Breast epithelium (tissue), 4 donors: ENCODE measurements around the gene SEMA3C. TPM values are rescaled to one million over a fixed set of nuclear protein-coding genes. Genes with fewer than 3 reads are reported as not detected.

Experiments
- DNase-seq, 2 donors: peaks; one replicate each; pipeline ENCODE4 v3.0.0-alpha.2; 2019; ENCODE audit warnings: low spot score in 2 of 2
- H3K27ac ChIP-seq, 2 donors: fragments of 200-600 bp; sonication (generic) in 1 of 2; one replicate each; pipeline ENCODE4 v1.5.1; 2016 to 2019; ENCODE audit warnings: mild to moderate bottlenecking in 1 of 2
- H3K27me3 ChIP-seq, 2 donors: fragments of 200-600 bp; sonication (generic) in 1 of 2; one replicate each; pipeline versions ENCODE4 v1.5.1 to v1.6.0; 2017 to 2019; ENCODE audit warnings: control low read depth in 1 of 2, mild to moderate bottlenecking in 1 of 2
- H3K36me3 ChIP-seq: fragments of 200-600 bp; one replicate; pipeline ENCODE4 v1.5.1; 2019
- H3K4me1 ChIP-seq, 2 donors: fragments of 200-600 bp; sonication (generic); one replicate each; pipeline ENCODE4 v1.5.1; 2016 to 2019; ENCODE audit warnings: control low read depth in 1 of 2
- H3K4me3 ChIP-seq, 3 donors: fragments of 200-600 bp; sonication (generic); 1 replicate in 2 of 3; 2 replicates in 1 of 3; pipeline ENCODE4 v1.5.1; 2016 to 2019; ENCODE audit warnings: mild to moderate bottlenecking in 3 of 3, moderate library complexity in 2 of 3
- H3K9me3 ChIP-seq, 2 donors: fragments of 200-600 bp; sonication (generic) in 1 of 2; one replicate each; pipeline ENCODE4 v1.5.1; 2016 to 2019; ENCODE audit warnings: control low read depth in 1 of 2
- POLR2A ChIP-seq: fragments of 450-650 bp; IDR thresholded peaks from one replicate; pipeline ENCODE4 v1.6.1; 2016; ENCODE audit warnings: antibody characterized with exemption, mild to moderate bottlenecking, moderate library complexity
- POLR2AphosphoS5 ChIP-seq, 3 donors: sonication (generic); formaldehyde crosslinking; IDR thresholded peaks; one replicate each; pipeline ENCODE4 v1.6.1; 2017; ENCODE audit warnings: antibody characterized with exemption in 3 of 3
- intact Hi-C: fragments of 100-400 bp; cut with DNase I; formaldehyde crosslinking; loops from one replicate; pipeline ENCODE4 v1.15.1; 2023; ENCODE audit warnings: low total_unique reads
- total RNA-seq, 3 donors: library from RNA; depleted of rRNA; stranded (reverse); fragments of >200 nt; gene quantifications; one replicate each; pipeline ENCODE4 v1.1.0, GENCODE V29; 2016
- TF ChIP-seq, protein P1 (sequence below), 3 donors: fragments of 450-650 bp; IDR thresholded peaks; one replicate each; pipeline ENCODE4 v1.5.1; 2016 to 2017; ENCODE audit warnings: antibody characterized with exemption in 3 of 3, mild to moderate bottlenecking in 3 of 3, moderate library complexity in 3 of 3

The SEMA3C gene
- total RNA-seq, 3 donors from 2014 or later: 67.5 to 157 (median 108) TPM

DNA sequence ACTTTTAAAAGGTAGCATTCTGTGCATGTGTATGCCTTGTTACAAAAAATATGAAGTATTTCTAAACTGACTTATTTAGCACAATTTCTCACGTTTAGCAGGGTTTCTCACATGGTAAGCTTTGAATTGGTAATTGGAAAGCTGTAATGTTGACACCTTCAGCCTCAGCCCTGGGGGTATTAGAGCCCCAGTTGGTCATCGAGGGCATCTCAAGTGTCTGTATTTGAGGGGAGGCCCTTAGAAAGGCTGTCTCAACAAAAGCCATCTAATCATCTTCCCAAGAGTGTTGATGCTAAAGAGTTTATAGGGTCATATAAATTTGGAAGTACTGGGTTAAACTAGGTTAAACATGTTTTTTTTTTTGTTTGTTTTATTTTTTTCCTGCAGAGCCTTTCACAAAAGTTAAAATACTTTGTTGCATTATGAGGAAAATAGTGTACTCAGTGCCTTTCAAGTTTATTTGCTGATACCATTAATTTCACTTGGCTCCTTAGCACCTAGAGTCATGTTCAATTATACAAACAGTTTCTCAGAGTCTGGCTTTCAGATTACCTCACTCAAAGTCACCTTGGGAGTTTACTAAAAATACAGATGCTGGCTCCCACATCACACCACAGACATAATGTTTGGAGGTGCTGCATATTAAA is 146.4 kb downstream of the SEMA3C start:
- TF ChIP-seq, protein P1, sequence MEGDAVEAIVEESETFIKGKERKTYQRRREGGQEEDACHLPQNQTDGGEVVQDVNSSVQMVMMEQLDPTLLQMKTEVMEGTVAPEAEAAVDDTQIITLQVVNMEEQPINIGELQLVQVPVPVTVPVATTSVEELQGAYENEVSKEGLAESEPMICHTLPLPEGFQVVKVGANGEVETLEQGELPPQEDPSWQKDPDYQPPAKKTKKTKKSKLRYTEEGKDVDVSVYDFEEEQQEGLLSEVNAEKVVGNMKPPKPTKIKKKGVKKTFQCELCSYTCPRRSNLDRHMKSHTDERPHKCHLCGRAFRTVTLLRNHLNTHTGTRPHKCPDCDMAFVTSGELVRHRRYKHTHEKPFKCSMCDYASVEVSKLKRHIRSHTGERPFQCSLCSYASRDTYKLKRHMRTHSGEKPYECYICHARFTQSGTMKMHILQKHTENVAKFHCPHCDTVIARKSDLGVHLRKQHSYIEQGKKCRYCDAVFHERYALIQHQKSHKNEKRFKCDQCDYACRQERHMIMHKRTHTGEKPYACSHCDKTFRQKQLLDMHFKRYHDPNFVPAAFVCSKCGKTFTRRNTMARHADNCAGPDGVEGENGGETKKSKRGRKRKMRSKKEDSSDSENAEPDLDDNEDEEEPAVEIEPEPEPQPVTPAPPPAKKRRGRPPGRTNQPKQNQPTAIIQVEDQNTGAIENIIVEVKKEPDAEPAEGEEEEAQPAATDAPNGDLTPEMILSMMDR (IDR thresholded peaks at IDR 0.05): no peak
- TF ChIP-seq POLR2A (no peak), POLR2AphosphoS5 (IDR thresholded peaks at IDR 0.05) (no peak)
- H3K4me1 ChIP-seq: no peaks in the 10 kb centered on the region
- no peaks in the 10 kb centered on the region for H3K36me3 ChIP-seq
- DNase-seq: no peak
- intact Hi-C loops: no loop called here
- no peaks in the 10 kb centered on the region for H3K9me3 ChIP-seq
- H3K27ac ChIP-seq: no peak overlapping the region
- no peaks in the 10 kb centered on the region for H3K27me3 ChIP-seq
- no peak overlapping the region for H3K4me3 ChIP-seq

DNA sequence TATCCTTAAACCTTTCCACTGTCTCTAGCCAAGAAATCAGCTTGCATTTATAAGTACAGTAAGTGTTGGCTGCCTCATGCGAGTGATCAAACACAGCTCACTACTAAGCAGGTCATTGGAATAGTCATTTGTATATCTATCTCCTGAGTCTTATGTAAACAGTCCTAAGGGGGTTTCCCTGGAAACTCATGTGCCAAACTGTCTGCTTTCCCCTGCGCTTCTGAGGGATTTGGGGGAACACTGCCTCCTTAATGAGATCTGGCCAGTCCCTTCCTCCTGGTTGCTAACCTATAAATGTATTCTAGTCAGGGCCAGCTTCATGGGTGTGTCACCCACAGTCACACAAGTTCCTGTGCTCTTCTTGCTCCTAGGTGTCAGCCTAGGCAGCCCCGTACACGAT is 147.3 kb downstream of the SEMA3C start:
- H3K36me3 ChIP-seq: no peaks in the 10 kb centered on the region
- no peaks in the 10 kb centered on the region for H3K27me3 ChIP-seq
- TF ChIP-seq POLR2AphosphoS5 (IDR thresholded peaks at IDR 0.05) (no peak), POLR2A (no peak)
- TF ChIP-seq, protein P1 (IDR thresholded peaks at IDR 0.05): no peak
- H3K4me3 ChIP-seq: no peak overlapping the region
- H3K27ac ChIP-seq: peak overlapping the region in 1 of 2 donors; percentile 6
- DNase-seq: no peak
- H3K9me3 ChIP-seq: no peaks in the 10 kb centered on the region
- intact Hi-C loops: loop anchor here (1.0 kb wide), 1 partner anchor 34 kb away; no protein-coding TSS in a partner anchor
- H3K4me1 ChIP-seq: no peaks in the 10 kb centered on the region

DNA sequence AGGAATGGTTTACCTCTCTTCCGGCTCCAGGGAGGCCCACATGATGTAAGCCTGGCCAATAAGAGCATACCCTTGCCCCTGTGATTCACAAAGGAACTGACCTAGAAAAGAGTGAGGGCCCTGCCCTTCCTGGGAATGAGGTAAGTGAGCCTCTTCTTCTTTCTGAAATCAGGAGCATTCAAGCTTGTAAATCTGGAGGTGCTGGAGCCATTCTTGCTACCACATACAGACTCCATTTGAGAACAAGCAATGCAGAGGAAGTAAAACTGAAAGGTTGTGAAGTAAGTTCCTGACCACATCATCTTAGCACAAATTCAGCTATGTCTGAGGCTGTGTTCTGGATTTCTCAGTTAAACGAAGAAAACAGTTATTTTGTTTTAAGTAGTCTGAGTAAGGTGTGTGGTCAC is 148.2 kb downstream of the SEMA3C start:
- no peaks in the 10 kb centered on the region for H3K36me3 ChIP-seq
- no peaks in the 10 kb centered on the region for H3K4me1 ChIP-seq
- intact Hi-C loops: loop anchor here (1.0 kb wide), 1 partner anchor 33 kb away; no protein-coding TSS in a partner anchor
- DNase-seq: no peak
- H3K27ac ChIP-seq: no peak overlapping the region
- no peaks in the 10 kb centered on the region for H3K27me3 ChIP-seq
- no peak overlapping the region for H3K4me3 ChIP-seq
- TF ChIP-seq, protein P1 (IDR thresholded peaks at IDR 0.05): no peak
- TF ChIP-seq POLR2AphosphoS5 (IDR thresholded peaks at IDR 0.05): no peak
- no peak for TF ChIP-seq POLR2A
- no peaks in the 10 kb centered on the region for H3K9me3 ChIP-seq

DNA sequence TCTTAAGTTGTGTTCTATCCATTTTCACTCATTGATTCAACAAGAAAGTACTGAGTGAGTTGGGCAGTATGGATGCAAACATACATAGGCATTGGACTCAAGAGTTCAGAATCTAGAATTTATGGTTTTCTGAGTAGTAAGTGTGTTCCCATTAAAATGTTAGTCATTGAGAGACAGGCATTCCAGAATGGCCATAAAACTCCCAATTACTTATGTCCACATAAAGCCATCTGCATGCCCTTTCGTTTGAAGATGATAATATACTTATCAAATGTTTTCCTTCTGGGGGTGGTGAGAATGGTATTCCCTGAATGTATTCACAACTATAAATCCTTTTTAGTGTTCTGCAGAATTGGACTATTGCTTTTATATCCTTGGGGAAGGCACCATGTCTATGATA is 148.8 kb downstream of the SEMA3C start:
- TF ChIP-seq POLR2A (no peak), POLR2AphosphoS5 (IDR thresholded peaks at IDR 0.05) (no peak)
- TF ChIP-seq, protein P1 (IDR thresholded peaks at IDR 0.05): no peak
- Histone ChIP-seq H3K36me3 (no peaks in the 10 kb centered on the region), H3K27ac (no peak overlapping the region), H3K27me3 (no peaks in the 10 kb centered on the region), H3K4me3 (no peak overlapping the region), H3K4me1 (no peaks in the 10 kb centered on the region), H3K9me3 (no peaks in the 10 kb centered on the region)
- DNase-seq: no peak
- intact Hi-C loops: no loop called here

DNA sequence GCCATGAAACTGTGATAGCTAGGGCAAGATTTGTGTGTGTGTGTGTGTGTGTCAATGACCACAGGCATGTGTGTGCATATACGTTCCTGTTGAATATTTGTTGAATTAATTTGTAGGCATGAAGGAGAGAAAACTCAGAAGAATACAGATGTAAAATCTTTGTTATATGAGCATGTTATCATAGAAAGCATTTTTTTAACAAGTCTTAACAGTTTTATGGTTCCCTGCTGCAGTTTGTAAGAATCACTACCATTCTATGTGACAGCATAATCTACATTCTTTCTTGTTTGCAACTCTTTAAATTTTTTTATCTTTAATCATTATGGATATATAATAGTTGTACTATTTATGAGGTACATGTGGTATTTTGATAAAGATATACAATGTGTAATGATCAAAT is 150.1 kb downstream of the SEMA3C start:
- H3K36me3 ChIP-seq: no peaks in the 10 kb centered on the region
- TF ChIP-seq, protein P1 (IDR thresholded peaks at IDR 0.05): no peak
- TF ChIP-seq POLR2A (no peak), POLR2AphosphoS5 (IDR thresholded peaks at IDR 0.05) (no peak)
- no peaks in the 10 kb centered on the region for H3K9me3 ChIP-seq
- no peaks in the 10 kb centered on the region for H3K27me3 ChIP-seq
- H3K4me3 ChIP-seq: no peak overlapping the region
- DNase-seq: no peak
- H3K27ac ChIP-seq: no peak overlapping the region
- no peaks in the 10 kb centered on the region for H3K4me1 ChIP-seq
- intact Hi-C loops: no loop called here
